HG03457 (cell line): ENCODE results near the gene SAP25.

Experiments
- ATAC-seq: cut with Tn5 transposase; IDR thresholded peaks from one replicate; pipeline ENCODE4 v1.9.1; 2021; ENCODE audit warnings: moderate number of reproducible peaks; ENCODE audit not compliant: unreplicated experiment

The SAP25 gene

DNA sequence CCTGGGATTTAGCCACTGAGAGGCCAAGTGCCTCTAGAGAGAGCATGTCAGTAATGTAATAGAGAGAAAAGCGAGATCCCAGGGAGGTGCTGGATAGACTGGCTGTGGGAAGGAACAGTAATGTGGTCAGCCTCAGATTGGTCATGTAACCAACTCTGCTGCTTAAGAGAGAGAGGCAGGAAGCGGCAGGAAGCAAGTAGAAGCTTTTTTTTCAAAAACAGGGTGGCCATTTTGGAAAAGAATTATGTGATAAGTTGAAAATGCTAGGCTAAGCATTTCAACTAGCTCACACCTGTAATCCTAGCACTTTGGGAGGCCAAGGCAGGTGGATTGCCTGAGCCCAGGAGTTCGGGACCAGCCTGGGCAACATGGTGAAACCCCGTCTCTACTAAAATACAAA, 24.7 kb upstream of the SAP25 start:
- no peak for ATAC-seq

DNA sequence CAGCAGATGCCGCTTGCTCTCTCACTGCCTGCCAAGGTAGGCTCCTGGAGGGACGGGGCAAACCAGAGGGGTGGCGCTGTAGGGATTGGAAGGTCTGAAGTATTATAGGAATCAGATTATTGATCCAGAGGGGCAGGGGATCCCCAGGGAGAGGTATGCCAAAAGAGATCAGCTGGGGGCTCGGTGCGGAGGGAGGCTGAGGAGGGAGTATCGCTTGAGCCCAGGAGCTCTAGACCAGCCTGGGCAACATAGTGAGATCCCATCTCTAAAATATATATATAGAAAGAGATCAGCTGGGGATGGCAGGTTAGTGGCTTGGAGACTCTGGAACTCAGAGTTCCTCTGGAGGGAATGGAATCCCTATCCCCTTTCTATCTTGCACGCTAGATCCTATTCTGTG, 21.5 kb upstream of the SAP25 start:
- no peak for ATAC-seq

GRCh38 chr7:100591596-100591995, 17.9 kb upstream of the SAP25 start:
- ATAC-seq = no peak

DNA sequence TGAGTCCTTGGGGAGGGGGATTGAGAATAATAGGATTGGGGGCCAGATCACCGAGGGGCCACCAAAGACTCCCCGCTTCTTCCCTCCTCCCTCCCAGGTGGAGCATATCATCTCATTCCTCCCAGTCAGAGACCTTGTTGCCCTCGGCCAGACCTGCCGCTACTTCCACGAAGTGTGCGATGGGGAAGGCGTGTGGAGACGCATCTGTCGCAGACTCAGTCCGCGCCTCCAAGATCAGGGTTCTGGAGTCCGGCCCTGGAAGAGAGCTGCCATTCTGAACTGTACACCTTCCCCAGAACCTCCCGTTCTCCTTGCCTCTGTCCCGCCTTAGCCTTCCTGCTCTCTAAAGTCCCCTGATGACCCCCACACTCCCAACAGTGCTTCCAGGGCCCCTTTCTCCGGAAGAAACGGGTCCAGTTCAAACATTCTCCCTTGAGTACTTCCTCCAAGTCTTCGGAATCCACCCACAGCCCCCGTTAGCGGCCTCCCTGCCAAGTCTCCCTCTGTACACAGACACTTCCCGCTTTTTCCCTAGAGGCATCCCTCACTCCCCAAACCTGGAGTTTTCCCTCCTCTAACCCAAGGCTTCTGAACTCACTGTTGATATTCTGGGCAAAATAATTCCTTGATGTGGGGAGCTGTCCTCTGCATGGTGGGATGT, 16.5 kb upstream of the SAP25 start:
- ATAC-seq = no peak

DNA sequence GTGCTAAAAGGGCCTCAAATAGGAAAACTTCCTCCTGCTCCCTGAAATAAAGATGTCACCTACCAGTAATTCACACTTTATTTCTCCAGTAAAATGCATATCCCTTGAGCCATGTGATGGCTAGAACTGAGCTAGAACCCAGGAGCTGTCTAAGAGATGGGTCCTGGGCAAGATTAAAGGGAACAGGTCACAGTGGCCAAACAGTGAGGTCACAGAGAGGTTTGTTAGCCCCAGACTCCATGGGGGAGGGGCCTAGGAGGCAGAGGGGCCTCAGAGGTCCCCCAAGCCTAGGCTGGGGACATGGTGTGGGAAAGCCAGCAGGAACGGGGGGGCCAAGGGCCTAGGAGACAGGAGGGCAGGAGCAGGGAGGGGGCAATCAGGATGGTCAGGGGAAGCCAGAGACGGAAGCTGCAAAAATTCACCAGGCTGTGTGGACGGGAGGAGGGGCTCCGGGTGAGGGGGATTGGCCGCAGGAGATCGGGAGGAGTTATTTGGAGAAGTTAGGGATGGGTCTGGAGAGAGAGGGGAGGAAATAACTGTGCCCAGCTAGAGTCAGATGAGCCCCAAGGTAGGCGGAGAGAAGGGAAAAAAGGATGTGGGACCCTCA, 15.7 kb upstream of the SAP25 start:
- ATAC-seq = no peak

- ATAC-seq = no peak
Observed at GRCh38 chr7:100588438-100588837, 14.7 kb upstream of the SAP25 start.

- peak; percentile 74 for ATAC-seq
Observed at GRCh38 chr7:100586266-100587025, 12.7 kb upstream of the SAP25 start, which contains the start of gene FBXO24. Gene FBXO24 (plus strand): TSS chr7:100586328. CDS start chr7:100586626, 298 bp downstream.

GRCh38 chr7:100585511-100586265, 12.0 kb upstream of the SAP25 start, which contains the start of gene LRCH4:
Gene LRCH4 (minus strand): TSS chr7:100586129. CDS start chr7:100586100, 29 bp downstream.
- ATAC-seq = no peak

GRCh38 chr7:100584683-100585510, 11.2 kb upstream of the SAP25 start:
- no peak for ATAC-seq

DNA sequence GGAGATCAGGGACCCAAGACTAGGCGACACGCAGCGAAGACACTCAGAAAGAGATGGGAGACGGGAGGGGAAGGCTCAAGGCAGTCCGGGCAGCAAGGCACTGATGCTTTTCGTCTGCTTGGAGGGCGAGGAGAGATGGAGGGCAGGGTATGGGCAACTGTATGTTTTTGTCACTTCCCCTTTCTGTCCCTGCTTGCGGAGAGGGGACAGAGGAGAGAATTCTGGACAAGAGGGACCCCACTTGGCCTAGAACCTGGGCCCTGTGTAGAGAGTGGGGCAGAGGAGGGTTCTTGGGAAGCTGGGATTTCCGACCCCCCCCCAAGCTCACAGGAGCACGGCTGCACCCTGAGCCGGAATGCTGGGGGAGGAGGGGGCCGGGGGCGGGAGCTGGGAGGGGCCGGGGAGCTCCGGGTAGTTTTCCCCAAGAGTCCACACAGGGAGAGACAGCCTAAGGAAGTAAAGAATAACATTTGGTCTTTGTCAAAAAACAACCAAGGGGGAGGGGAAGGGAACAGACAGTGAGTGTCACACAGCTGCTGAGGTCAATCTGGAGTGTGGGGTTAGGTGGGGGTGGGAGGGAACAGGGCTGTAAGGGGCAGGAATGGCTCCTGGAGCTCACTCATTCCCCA, 10.5 kb upstream of the SAP25 start:
- no peak for ATAC-seq

DNA sequence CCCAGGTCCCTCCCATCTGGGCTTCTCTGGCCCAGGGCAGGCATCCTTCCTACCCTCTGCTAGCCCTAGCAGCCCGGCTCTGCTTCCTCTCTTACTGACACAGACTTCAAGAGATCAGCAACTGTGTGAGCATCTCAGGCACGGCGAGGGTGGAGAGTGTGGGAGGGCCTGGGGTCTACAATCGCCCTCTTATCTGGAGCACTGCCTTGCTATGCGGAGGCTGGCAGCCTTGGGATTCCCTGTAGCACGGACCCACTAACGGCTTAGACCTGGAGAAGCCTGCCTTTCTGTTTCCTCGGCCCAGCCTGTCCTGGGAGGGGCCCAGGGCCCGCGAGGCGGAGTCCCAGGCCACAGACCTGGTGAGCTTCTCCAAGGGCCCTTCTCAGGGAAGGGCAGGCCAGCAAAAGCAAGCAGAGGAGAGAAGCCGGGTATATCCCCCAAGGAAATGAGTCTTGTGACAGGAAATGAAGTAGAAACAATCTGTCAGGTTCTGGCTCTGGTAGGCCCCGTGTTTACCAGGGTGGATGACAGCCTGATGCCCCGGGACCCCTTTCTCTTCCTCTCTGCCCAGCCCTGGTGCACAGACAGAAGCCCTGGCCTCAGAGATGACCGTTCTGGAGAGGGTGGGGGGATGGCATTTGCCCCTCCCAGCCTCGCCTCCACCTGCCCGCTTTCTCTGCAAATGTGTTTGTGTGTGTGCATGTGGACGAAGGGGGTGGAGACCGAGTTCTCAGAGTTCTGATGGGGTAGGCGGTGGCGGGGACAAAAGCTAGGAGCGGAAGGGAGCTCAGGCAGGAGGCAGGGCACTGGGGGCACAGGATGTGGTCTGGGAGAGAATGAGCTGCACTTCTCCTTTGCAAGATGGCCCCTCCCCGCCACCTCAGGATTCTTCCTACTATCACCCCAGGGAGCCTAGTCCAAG, 9.7 kb upstream of the SAP25 start:
- no peak for ATAC-seq

DNA sequence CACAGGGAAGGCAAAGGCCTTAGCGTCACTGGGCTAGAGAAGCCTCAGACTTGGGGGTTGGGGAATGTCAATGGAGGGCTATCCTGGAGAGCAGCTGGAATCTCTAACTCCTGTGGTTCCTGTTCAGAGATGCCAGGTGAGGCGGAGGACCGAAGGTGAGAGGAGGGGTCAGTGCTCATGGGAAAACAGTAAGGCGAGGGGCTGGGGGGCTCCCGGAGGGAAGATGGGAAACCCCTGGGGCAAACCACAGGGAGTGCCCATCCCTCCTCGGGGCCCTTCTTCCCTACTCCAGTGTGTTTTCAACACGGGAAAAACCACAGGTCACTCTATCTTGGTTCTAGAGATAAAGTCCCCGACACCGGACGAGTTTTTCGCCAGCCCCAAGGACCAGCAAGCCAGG, 8.9 kb upstream of the SAP25 start:
- ATAC-seq = no peak

GRCh38 chr7:100582041-100582579, 8.4 kb upstream of the SAP25 start:
- no peak for ATAC-seq

- no peak for ATAC-seq
Observed at GRCh38 chr7:100580466-100581283, 7.0 kb upstream of the SAP25 start.

DNA sequence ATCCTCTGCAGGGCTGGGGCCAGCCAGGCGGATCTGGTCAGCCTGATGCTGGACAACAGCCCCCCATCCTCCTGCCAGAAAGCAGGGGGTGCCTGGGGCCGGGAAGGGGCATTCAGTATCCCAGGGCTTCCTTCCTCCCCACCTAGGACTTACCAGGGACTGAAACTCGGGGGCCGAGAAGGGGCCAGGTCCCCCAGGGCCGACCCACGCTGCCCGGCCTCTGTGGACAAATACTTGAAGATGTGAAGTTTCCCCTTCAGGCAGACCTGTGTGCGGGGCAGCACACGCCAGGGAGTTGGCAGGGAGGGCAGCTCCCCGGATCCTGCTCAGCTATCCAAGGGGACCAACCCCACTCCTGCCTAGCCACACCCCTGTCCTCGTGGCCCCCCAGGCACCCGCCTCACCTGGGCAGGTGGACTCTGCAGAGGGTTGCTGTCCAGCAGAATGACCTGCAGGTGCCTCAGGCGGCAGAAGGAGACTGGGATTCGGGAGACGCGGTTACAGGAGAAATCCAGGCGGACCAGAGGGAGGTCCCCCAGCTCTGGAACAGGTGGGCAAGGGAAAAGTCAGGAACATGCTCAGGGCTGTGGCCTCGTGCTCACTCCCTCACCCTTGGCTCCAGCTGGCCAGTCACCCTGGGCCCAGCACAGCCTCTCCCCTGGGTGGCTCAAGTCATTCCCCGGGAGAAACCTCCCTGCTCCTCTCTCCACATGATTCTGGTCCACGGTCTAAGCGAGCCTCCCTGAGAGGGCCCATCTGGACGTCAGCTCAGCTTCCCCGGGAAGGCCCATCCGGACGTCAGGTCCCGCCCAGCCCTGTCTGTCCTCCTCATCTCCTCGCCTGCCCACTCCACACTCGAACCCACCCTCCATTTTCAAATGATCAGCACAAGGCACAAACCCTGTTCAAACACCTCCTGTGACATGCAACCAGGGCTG, 4.8 kb upstream of the SAP25 start:
- ATAC-seq = no peak

DNA sequence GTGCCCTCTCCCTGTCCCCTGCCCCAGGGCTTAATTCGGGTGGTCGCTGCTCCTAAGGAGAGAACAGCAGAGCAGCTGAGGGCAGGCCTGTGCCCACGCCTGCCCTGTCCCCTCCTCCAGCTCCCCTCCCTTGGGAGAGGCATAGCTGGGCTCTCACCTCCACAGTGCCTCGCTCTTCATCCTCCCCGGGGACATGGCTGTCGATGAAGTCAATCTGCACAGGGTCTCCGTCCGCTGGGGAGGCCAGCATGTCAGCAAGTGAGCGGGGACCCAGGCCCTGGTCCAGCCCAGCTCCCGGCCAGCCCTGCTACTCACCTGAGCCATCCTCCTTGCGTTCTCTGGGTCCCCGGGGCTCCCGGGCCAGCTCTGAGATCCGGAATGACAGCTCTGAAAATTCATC, 3.8 kb upstream of the SAP25 start:
- no peak for ATAC-seq

DNA sequence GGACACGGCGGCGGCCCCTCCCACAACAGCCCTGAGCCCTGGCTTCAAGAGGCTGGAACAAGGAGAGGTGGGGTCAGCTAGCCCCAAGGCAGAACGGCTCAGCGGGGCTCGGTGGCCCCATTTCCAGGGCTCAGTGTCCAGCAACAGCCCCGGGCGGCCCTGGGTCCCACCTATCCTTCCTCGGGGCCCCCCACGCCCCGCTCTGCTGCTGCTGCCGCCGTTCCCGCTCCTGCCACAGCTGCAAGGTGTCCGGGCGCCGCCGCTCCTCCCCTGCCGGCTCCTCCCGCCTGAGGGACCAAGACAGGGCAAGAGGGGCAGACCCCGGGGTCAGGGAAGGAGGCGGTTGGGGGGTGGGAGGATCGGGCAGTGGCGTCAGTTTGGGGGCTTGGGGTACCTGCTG, 3.4 kb upstream of the SAP25 start:
- ATAC-seq = no peak
